KMS-11 (cell line): ENCODE measurements around the gene NDUFS2.

Experiments
- H2AFZ ChIP-seq: fragments of 200-600 bp; sonication (generic); 2 replicates; pipeline ENCODE4 v1.6.1; 2016; ENCODE audit warnings: antibody characterized with exemption, mixed run types, low read depth
- H3K27ac ChIP-seq: fragments of 200-600 bp; sonication (generic); 2 replicates; pipeline ENCODE4 v1.6.1; 2016; ENCODE audit warnings: mild to moderate bottlenecking, mixed run types
- H3K27me3 ChIP-seq: fragments of 200-600 bp; sonication (generic); 2 replicates; pipeline ENCODE4 v1.6.1; 2017; ENCODE audit warnings: mild to moderate bottlenecking, low read depth, mixed run types, moderate library complexity; ENCODE audit not compliant: insufficient read depth
- H3K36me3 ChIP-seq: fragments of 200-600 bp; sonication (generic); 2 replicates; pipeline ENCODE4 v1.6.1; 2017; ENCODE audit warnings: mild to moderate bottlenecking, mixed run types; ENCODE audit not compliant: insufficient read depth
- H3K4me1 ChIP-seq: fragments of 200-600 bp; sonication (generic); 2 replicates; pipeline ENCODE4 v1.6.1; 2016; ENCODE audit warnings: mild to moderate bottlenecking, low read depth, mixed run types; ENCODE audit not compliant: poor library complexity, severe bottlenecking
- H3K4me2 ChIP-seq: fragments of 200-600 bp; sonication (generic); 2 replicates; pipeline ENCODE4 v1.7.0; 2016; ENCODE audit warnings: mild to moderate bottlenecking, mixed run types
- H3K4me3 ChIP-seq: fragments of 200-600 bp; sonication (generic); IDR thresholded peaks from 2 replicates; pipeline ENCODE4 v1.6.1; 2017; ENCODE audit warnings: low read depth, low read length, mixed read lengths; ENCODE audit not compliant: insufficient read depth
- H3K79me2 ChIP-seq: fragments of 200-600 bp; sonication (generic); 2 replicates; pipeline ENCODE4 v1.6.1; 2016; ENCODE audit warnings: low read depth, mixed run types; ENCODE audit not compliant: insufficient read depth
- H3K9ac ChIP-seq: fragments of 200-600 bp; sonication (generic); 2 replicates; pipeline ENCODE4 v1.6.1; 2016; ENCODE audit warnings: mild to moderate bottlenecking, mixed run types
- H4K20me1 ChIP-seq: fragments of 200-600 bp; sonication (generic); 2 replicates; pipeline ENCODE4 v1.6.1; 2016; ENCODE audit warnings: mild to moderate bottlenecking, mixed run types; ENCODE audit not compliant: insufficient read depth
- TF ChIP-seq, protein P1 (sequence below): fragments of 200-600 bp; sonication (generic); conservative IDR thresholded peaks from 2 replicates; pipeline ENCODE4 v1.6.1; 2017; ENCODE audit warnings: low read depth, mild to moderate bottlenecking, antibody characterized with exemption, low read length, moderate library complexity, mixed read lengths

Gene NDUFS2

GRCh38 chr1:161260376-161261260 is 58.5 kb downstream of the NDUFS2 start:
- H4K20me1 ChIP-seq = no peaks in the 10 kb centered on the region
- H3K4me1 ChIP-seq = no peaks in the 10 kb centered on the region
- H3K27me3 ChIP-seq = no peaks in the 10 kb centered on the region; the same call in 1 of the 2 replicates
- no peak overlapping the region for H3K4me3 ChIP-seq
- no peaks in the 10 kb centered on the region for H3K79me2 ChIP-seq
- TF ChIP-seq, protein P1, sequence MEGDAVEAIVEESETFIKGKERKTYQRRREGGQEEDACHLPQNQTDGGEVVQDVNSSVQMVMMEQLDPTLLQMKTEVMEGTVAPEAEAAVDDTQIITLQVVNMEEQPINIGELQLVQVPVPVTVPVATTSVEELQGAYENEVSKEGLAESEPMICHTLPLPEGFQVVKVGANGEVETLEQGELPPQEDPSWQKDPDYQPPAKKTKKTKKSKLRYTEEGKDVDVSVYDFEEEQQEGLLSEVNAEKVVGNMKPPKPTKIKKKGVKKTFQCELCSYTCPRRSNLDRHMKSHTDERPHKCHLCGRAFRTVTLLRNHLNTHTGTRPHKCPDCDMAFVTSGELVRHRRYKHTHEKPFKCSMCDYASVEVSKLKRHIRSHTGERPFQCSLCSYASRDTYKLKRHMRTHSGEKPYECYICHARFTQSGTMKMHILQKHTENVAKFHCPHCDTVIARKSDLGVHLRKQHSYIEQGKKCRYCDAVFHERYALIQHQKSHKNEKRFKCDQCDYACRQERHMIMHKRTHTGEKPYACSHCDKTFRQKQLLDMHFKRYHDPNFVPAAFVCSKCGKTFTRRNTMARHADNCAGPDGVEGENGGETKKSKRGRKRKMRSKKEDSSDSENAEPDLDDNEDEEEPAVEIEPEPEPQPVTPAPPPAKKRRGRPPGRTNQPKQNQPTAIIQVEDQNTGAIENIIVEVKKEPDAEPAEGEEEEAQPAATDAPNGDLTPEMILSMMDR = no peak
- H3K9ac ChIP-seq = no peak overlapping the region
- no peak overlapping the region for H3K4me2 ChIP-seq
- no peak overlapping the region for H3K27ac ChIP-seq
- no peaks in the 10 kb centered on the region for H3K36me3 ChIP-seq
- no peak overlapping the region for H2AFZ ChIP-seq

- Histone ChIP-seq H3K4me2 (no peak overlapping the region), H3K79me2 (no peaks in the 10 kb centered on the region), H3K9ac (no peak overlapping the region), H3K4me1 (no peaks in the 10 kb centered on the region), H2AFZ (no peak overlapping the region), H4K20me1 (no peaks in the 10 kb centered on the region), H3K27ac (no peak overlapping the region), H3K27me3 (no peaks in the 10 kb centered on the region; the same call in 1 of the 2 replicates), H3K36me3 (no peaks in the 10 kb centered on the region), H3K4me3 (no peak overlapping the region)
- TF ChIP-seq, protein P1 = no peak
These were observed 59.4 kb downstream of the NDUFS2 start for GRCh38 chr1:161261261-161262235.
